Gastroesophageal sphincter (tissue), 3 donors: Measurements from ENCODE around the gene CAPN12.
A peak's percentile ranks its signal among the peaks of the same experiment; 100 is the strongest.

Source experiments
- EP300 ChIP-seq: sonication (generic); formaldehyde crosslinking; IDR thresholded peaks from one replicate; pipeline ENCODE4 v1.6.1; 2017; ENCODE audit warnings: antibody characterized with exemption, mild to moderate bottlenecking
- POLR2A ChIP-seq, 2 donors: fragments of 450-650 bp; IDR thresholded peaks; one replicate each; pipeline ENCODE4 v1.6.1; 2017; ENCODE audit warnings: antibody characterized with exemption in 2 of 2, mild to moderate bottlenecking in 2 of 2, moderate library complexity in 1 of 2
- POLR2AphosphoS5 ChIP-seq: sonication (generic); formaldehyde crosslinking; IDR thresholded peaks from one replicate; pipeline ENCODE4 v1.6.1; 2017; ENCODE audit warnings: antibody characterized with exemption
- TF ChIP-seq, protein P1 (sequence below), 4 experiments: fragments of 200-600 bp in 2 of 4; fragments of 450-650 bp in 2 of 4; sonication (generic) in 1 of 4; IDR thresholded peaks; one replicate each; pipeline ENCODE4 v1.5.1; 2017 to 2019; ENCODE audit warnings: antibody characterized with exemption in 4 of 4, mild to moderate bottlenecking in 2 of 4, moderate library complexity in 2 of 4

DNA sequence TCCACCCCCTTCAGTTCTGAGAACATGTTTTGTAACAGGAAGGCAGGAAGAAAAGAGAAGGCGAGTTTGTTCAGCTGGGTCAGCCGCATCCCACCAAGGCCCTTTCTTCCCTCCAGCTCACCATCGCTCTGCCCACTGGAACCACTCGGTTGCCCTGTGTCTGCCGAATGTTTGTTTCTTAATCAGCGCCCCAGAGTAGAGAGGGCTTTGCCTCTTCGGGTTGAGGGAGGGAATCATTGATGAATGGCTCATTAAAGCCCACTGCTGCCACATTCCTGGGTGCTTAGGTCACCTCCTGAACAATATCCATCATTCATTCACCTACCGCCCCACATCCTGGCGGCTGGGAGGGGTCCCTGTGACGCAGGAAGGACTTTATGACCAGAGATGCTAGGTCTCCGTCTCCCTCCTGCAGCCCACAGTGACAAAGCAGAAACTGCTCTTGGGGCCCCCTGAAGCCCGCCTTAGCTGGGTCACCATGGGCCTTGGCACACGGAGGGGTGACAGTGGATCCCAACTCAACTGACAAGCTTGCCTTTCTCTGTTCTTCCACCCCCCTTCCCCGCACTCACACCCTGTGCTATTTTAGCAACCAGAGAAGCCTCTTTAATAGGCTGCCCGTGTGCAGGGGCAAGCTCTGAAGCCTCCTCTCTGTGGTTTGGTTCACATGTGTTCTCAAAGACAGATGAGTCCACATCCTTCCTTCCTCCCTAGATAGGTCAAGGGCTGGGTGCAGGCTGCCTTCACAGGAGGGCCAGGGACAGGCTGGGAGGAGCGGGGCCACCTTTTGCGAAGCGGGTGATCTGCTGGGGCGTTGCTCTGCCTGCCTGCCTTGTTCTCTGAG, 50.7 kb downstream of the CAPN12 start:
- TF ChIP-seq POLR2AphosphoS5: peak; percentile 44
- TF ChIP-seq, protein P1, sequence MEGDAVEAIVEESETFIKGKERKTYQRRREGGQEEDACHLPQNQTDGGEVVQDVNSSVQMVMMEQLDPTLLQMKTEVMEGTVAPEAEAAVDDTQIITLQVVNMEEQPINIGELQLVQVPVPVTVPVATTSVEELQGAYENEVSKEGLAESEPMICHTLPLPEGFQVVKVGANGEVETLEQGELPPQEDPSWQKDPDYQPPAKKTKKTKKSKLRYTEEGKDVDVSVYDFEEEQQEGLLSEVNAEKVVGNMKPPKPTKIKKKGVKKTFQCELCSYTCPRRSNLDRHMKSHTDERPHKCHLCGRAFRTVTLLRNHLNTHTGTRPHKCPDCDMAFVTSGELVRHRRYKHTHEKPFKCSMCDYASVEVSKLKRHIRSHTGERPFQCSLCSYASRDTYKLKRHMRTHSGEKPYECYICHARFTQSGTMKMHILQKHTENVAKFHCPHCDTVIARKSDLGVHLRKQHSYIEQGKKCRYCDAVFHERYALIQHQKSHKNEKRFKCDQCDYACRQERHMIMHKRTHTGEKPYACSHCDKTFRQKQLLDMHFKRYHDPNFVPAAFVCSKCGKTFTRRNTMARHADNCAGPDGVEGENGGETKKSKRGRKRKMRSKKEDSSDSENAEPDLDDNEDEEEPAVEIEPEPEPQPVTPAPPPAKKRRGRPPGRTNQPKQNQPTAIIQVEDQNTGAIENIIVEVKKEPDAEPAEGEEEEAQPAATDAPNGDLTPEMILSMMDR (IDR thresholded peaks at IDR 0.05): no peak
- no peak for TF ChIP-seq EP300
- peak in 1 of 2 donors; percentile 30 for TF ChIP-seq POLR2A (IDR thresholded peaks at IDR 0.05)
